Measurements from ENCODE around the gene RBMY1J. TPM values are rescaled to one million over a fixed set of nuclear protein-coding genes. Genes with fewer than 3 reads are reported as not detected.
"Not testable (repeated sequence)": the region's sequence is repeated elsewhere in the genome, so short reads cannot be mapped to it uniquely, and the experiment has no call there.

Gene RBMY1J
- total RNA-seq, result not detected in 2 replicates

GRCh38 chrY:22403110-22403509, at the start of gene RBMY1J:
TSS of gene RBMY1J (plus strand) at chrY:22403410. CDS start at chrY:22405448, 2,038 bp downstream.
- H3K9me3 Mint-ChIP-seq; H3K4me3 Mint-ChIP-seq; H3K36me3 Mint-ChIP-seq (ENCODE audit: low read depth); intact Hi-C loops (cut with micrococcal nuclease); H3K4me1 Mint-ChIP-seq; H3K27ac Mint-ChIP-seq; H3K27me3 Mint-ChIP-seq; DNase-seq: not testable (repeated sequence)

GRCh38 chrY:22367416-22367815, 35.8 kb upstream of the RBMY1J start:
- Mint-ChIP-seq H3K4me1 (no peaks in the 10 kb centered on the region), H3K27me3 (no peaks in the 10 kb centered on the region), H3K27ac (no peak overlapping the region), H3K4me3 (no peak overlapping the region), H3K9me3 (no peaks in the 10 kb centered on the region), H3K36me3 (ENCODE audit: low read depth) (no peaks in the 10 kb centered on the region)
- intact Hi-C loops (cut with micrococcal nuclease), result no loop called here
- DNase-seq, result no peak

- H3K4me3 Mint-ChIP-seq, result no peak overlapping the region
- no peaks in the 10 kb centered on the region for H3K9me3 Mint-ChIP-seq
- DNase-seq, result no peak
- no peaks in the 10 kb centered on the region for H3K27me3 Mint-ChIP-seq
- no peak overlapping the region for H3K27ac Mint-ChIP-seq
- intact Hi-C loops (cut with micrococcal nuclease), result no loop called here
- no peaks in the 10 kb centered on the region for H3K36me3 Mint-ChIP-seq (ENCODE audit: low read depth)
- no peaks in the 10 kb centered on the region for H3K4me1 Mint-ChIP-seq
Measured at GRCh38 chrY:22370623-22371022, 32.6 kb upstream of the RBMY1J start.

- Mint-ChIP-seq H3K36me3 (ENCODE audit: low read depth) (no peaks in the 10 kb centered on the region), H3K4me1 (no peaks in the 10 kb centered on the region), H3K4me3 (no peak overlapping the region), H3K9me3 (no peaks in the 10 kb centered on the region), H3K27ac (no peak overlapping the region), H3K27me3 (no peaks in the 10 kb centered on the region)
- no peak for DNase-seq
- intact Hi-C loops (cut with micrococcal nuclease), result no loop called here
Measured at GRCh38 chrY:22373494-22373893, 29.7 kb upstream of the RBMY1J start.

- H3K4me3 Mint-ChIP-seq; DNase-seq; H3K36me3 Mint-ChIP-seq (ENCODE audit: low read depth); intact Hi-C loops (cut with micrococcal nuclease); H3K27ac Mint-ChIP-seq; H3K27me3 Mint-ChIP-seq; H3K9me3 Mint-ChIP-seq; H3K4me1 Mint-ChIP-seq: not testable (repeated sequence)
Measured at GRCh38 chrY:22444718-22445396, 41.6 kb downstream of the RBMY1J start.

- DNase-seq; H3K4me3 Mint-ChIP-seq; H3K27me3 Mint-ChIP-seq; H3K36me3 Mint-ChIP-seq (ENCODE audit: low read depth); H3K9me3 Mint-ChIP-seq; intact Hi-C loops (cut with micrococcal nuclease); H3K4me1 Mint-ChIP-seq; H3K27ac Mint-ChIP-seq: not testable (repeated sequence)
Measured at GRCh38 chrY:22455522-22455921, 52.3 kb downstream of the RBMY1J start.

GRCh38 chrY:22461962-22462361, 58.8 kb downstream of the RBMY1J start:
- H3K27ac Mint-ChIP-seq; H3K27me3 Mint-ChIP-seq; H3K4me3 Mint-ChIP-seq; H3K9me3 Mint-ChIP-seq; intact Hi-C loops (cut with micrococcal nuclease); H3K4me1 Mint-ChIP-seq; DNase-seq; H3K36me3 Mint-ChIP-seq (ENCODE audit: low read depth): not testable (repeated sequence)

Other genes with a start within 250 kb of the RBMY1J start
- gene RBMY1F, start 220.5 kb upstream of the RBMY1J start, total RNA-seq, result not detected in 2 replicates